Urinary bladder (tissue), 4 donors: ENCODE data around the gene MEF2A. TPM values are rescaled to one million over a fixed set of nuclear protein-coding genes. Genes with fewer than 3 reads are reported as not detected.

Experiments used
- DNase-seq: peaks from one replicate; pipeline ENCODE4 v3.0.0-alpha.2; 2015; ENCODE audit errors: extremely low spot score
- H3K27ac ChIP-seq: one replicate; pipeline ENCODE4 v1.5.1; 2013; ENCODE audit warnings: low read depth, mild to moderate bottlenecking, moderate library complexity
- H3K36me3 ChIP-seq: one replicate; pipeline ENCODE4 v1.6.1; 2013; ENCODE audit warnings: mild to moderate bottlenecking, moderate library complexity; ENCODE audit not compliant: insufficient read depth
- H3K4me1 ChIP-seq: one replicate; pipeline ENCODE4 v1.6.1; 2013; ENCODE audit warnings: mild to moderate bottlenecking, moderate library complexity; ENCODE audit not compliant: insufficient read depth
- H3K4me3 ChIP-seq: one replicate; pipeline ENCODE4 v1.5.1; 2013; ENCODE audit warnings: low read depth, low read length
- WGBS: extraction: QIAGEN DNeasy Blood & Tissue Kit; methylation state at CpG from one replicate; pipeline ENCODE4 v1.1.7; 2013; 5-methylcytosine and 5-hydroxymethylcytosine counted together
- polyA plus RNA-seq: library from polyadenylated mRNA; stranded (reverse); fragments of 200-250 nt; gene quantifications from one replicate; pipeline ENCODE4 v1.2.3, GENCODE V29; 2013
- total RNA-seq: library from RNA; depleted of rRNA; stranded (reverse); fragments of >200 nt; gene quantifications from one replicate; pipeline ENCODE4 v1.2.3, GENCODE V29; 2014
- donor health status: healthy with polysubstance abuse.
- donor health status: healthy.

The MEF2A gene
- total and polyA plus RNA-seq, 2 donors = 37.6 to 85.1 TPM

DNA sequence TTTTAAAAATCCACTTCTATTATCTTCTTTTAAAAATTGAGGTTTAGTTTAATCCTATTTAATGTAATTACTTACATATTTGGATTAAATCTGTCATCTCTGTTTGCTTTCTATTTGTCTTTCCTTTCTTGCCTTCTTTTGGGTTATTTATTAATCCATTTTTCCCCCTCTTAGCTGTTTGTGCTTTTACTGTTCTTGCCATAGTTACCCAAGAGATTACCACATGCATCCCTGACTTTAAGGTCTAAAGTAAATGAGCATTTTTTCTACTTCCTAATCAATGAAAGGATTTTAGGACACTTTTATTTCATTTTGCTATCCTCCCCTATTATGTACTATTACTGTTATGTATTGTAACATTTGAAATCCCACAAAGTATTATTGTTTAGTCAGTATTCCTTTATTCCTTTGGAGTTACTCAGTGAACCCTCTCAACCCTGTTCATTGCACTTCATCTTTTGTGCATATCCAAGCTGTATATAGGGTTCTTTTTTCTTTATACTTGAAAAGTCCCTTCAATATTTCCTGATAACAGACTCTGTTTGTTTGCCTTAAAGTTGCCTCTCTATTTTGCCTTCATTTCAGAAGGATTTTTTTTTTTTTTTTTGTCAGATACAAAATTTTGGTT is 62.7 kb downstream of the MEF2A start:
- DNase-seq = no peak
- Histone ChIP-seq H3K27ac (no peak overlapping the region), H3K4me1 (no peaks in the 10 kb centered on the region), H3K4me3 (no peak overlapping the region), H3K36me3 (no peaks in the 10 kb centered on the region)

DNA sequence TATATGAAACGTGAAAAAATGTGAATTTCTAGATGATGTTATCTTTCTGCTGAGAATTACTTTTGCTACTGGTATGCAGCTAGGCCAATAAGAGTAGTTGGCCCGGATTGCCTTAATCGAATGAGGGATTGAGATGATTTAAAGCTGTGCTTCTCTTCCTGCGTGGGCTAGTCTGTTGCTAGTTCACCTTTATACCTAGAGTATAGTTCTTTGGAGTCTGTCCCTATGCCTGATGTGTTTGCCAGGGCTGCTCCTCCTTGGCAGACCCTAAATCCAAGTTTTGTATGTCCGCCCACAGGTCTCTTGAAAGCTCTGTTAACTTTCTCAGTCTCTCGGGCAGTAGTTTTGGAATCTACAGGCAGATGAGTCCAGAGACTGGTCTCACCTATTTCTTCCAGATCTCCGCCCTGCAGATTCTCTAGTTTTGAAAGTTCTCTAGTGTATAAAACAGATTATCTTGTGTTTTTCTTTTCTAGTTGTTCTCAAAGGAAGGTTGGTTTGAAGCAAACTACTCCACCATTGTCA is 64.9 kb downstream of the MEF2A start:
- Histone ChIP-seq H3K27ac (no peak overlapping the region), H3K4me3 (no peak overlapping the region), H3K36me3 (no peaks in the 10 kb centered on the region), H3K4me1 (no peaks in the 10 kb centered on the region)
- no peak for DNase-seq
- WGBS = 83% methylated on average over 7 of the region's 7 CpGs

DNA sequence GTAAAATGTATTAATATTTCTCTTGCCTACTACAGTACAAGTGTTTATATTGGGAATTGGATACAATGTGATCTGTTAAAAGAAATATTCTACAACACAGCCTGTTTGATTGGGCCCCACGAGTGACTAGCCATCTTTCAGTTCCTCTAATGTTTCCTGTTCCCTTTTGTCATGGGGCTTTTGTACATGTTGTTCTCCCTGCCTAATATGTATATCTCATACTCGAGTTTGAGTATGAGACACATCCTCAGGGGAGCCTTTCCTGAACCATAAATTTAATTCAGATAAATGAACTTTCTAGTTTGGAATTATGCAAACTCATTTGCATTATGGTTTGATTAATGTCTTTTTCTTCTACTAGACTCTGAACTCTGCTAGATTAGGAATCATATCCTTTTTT is 65.5 kb downstream of the MEF2A start:
- Histone ChIP-seq H3K27ac (no peak overlapping the region), H3K4me3 (no peak overlapping the region), H3K36me3 (no peaks in the 10 kb centered on the region), H3K4me1 (no peaks in the 10 kb centered on the region)
- 20% methylated on average over 2 of the region's 2 CpGs for WGBS
- no peak for DNase-seq

DNA sequence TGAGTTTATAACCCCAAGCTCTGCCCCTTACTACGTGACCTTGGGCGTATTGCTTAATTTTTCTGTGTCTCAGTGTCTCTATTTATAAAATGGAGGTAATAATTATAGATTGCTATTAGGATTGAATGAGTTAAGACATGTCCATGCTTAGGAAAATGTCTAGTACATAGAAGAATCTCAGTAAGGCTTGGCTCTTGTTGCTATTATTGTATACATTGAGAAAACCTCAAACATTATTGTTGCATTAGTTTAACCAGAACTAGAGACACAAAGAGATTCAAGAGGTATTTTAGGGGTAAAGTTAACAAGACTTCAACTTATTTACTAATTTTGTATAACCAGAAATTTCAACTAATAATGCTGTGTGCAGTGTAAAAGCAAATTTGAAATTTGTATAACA is 66.7 kb downstream of the MEF2A start:
- DNase-seq = no peak
- Histone ChIP-seq H3K27ac (no peak overlapping the region), H3K36me3 (no peaks in the 10 kb centered on the region), H3K4me1 (no peaks in the 10 kb centered on the region), H3K4me3 (no peak overlapping the region)
- 91% methylated on average over 2 of the region's 2 CpGs for WGBS

- DNase-seq = no peak
- WGBS = over 99% methylated on average over 2 of the region's 2 CpGs
- H3K36me3 ChIP-seq = no peaks in the 10 kb centered on the region
- no peak overlapping the region for H3K27ac ChIP-seq
- H3K4me1 ChIP-seq = no peaks in the 10 kb centered on the region
- no peak overlapping the region for H3K4me3 ChIP-seq
These were observed 67.9 kb downstream of the MEF2A start for GRCh38 chr15:99633655-99634054.

GRCh38 chr15:99634576-99634975 is 68.8 kb downstream of the MEF2A start:
- 70% methylated on average over 3 of the region's 3 CpGs for WGBS
- H3K4me3 ChIP-seq = no peak overlapping the region
- no peak overlapping the region for H3K27ac ChIP-seq
- no peak for DNase-seq
- no peaks in the 10 kb centered on the region for H3K4me1 ChIP-seq
- no peaks in the 10 kb centered on the region for H3K36me3 ChIP-seq

DNA sequence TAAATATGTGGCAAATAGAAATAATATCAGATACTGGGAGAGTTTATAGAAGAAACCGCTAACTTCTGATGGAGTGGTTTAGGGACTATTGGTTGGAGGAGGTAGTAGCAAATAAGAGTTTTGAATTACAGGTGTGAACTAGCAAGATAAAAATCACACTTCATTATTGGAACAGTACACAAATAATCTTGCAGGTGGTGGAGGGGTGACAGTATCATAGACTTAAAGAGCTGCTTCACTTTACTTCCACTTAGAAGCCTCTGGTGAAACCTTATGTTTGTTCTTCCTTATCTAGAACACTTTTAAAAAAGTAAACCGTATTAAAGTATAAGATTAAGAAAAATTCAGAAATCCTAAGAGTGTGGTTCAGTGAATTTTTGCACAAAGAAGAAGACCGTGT is 69.4 kb downstream of the MEF2A start:
- Histone ChIP-seq H3K36me3 (no peaks in the 10 kb centered on the region), H3K27ac (no peak overlapping the region), H3K4me1 (no peaks in the 10 kb centered on the region), H3K4me3 (no peak overlapping the region)
- no peak for DNase-seq
- WGBS = 93% methylated on average over 3 of the region's 3 CpGs

DNA sequence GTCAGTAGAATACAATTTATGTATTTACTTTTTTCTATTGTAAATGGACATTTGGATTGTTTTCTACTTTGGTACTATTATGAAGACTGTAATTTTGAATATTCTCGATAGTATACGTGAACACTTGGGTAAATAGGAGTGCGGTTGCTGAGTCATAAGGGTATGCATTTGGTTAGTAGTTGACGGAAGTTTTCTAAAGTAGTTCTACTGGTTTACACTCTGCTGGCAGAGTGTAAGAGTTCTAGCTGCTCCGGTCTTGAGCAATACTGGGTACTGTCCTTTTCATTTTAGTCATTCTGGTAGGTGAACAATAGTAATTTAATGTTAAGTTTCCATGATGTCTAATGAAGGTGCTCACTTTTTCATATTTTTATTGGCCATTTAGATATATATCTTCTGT is 70.0 kb downstream of the MEF2A start:
- H3K4me3 ChIP-seq = no peak overlapping the region
- no peak overlapping the region for H3K27ac ChIP-seq
- DNase-seq = no peak
- no peaks in the 10 kb centered on the region for H3K36me3 ChIP-seq
- no peaks in the 10 kb centered on the region for H3K4me1 ChIP-seq
- whole genome bisulfite sequencing = 95% methylated on average over 5 of the region's 5 CpGs

DNA sequence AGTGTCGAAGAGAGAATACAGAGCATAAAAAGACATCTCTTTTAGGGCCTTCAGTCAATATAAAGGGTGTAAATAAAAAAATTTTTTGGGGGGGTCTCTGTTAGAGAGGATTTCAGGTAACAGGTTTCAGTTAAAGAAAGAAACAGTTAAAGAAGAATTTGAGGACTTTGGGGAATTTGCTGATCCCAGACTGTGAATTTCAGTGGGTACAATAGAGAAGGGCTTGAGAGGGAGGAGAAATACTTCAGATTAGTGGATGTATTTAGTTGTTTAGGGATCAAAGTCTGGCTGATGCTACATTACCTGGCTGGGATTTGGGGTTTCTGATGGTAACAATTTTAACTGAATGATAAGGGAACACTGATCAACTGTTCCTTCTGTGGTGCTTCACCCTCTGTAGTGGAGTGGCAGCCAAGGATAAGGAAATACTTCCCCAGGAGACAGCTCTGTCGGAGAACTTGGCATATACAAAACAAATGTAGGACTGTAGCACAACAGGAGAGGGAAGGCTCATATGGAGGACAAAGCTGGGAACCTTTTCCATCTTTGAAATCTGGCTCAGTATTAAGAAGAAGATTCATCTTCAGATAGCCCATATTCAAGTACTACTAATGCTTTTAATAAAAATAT is 79.2 kb downstream of the MEF2A start:
- DNase-seq = no peak
- WGBS = 92% methylated on average over 2 of the region's 2 CpGs
- Histone ChIP-seq H3K27ac (no peak overlapping the region), H3K4me1 (no peaks in the 10 kb centered on the region), H3K4me3 (no peak overlapping the region), H3K36me3 (peaks cover 2% of the 10 kb centered on the region)

DNA sequence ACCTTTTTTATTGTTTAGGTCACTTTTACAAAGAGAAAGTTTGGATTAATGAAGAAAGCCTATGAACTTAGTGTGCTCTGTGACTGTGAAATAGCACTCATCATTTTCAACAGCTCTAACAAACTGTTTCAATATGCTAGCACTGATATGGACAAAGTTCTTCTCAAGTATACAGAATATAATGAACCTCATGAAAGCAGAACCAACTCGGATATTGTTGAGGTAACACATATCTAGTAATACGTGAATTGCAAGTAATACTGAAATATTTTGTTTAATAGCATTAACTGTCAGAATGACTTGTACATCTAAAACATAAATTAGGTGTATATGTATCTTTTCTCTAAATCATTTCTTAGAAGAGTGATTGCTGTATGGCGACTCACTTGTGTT is 79.8 kb downstream of the MEF2A start:
- Histone ChIP-seq H3K4me1 (no peaks in the 10 kb centered on the region), H3K4me3 (no peak overlapping the region), H3K27ac (no peak overlapping the region), H3K36me3 (peaks cover 2% of the 10 kb centered on the region)
- DNase-seq = no peak
- 96% methylated on average over 3 of the region's 3 CpGs for WGBS

- DNase-seq = no peak
- Histone ChIP-seq H3K4me1 (no peaks in the 10 kb centered on the region), H3K27ac (no peak overlapping the region), H3K36me3 (peaks cover 2% of the 10 kb centered on the region), H3K4me3 (no peak overlapping the region)
These were observed 80.2 kb downstream of the MEF2A start for GRCh38 chr15:99645951-99646350.

DNA sequence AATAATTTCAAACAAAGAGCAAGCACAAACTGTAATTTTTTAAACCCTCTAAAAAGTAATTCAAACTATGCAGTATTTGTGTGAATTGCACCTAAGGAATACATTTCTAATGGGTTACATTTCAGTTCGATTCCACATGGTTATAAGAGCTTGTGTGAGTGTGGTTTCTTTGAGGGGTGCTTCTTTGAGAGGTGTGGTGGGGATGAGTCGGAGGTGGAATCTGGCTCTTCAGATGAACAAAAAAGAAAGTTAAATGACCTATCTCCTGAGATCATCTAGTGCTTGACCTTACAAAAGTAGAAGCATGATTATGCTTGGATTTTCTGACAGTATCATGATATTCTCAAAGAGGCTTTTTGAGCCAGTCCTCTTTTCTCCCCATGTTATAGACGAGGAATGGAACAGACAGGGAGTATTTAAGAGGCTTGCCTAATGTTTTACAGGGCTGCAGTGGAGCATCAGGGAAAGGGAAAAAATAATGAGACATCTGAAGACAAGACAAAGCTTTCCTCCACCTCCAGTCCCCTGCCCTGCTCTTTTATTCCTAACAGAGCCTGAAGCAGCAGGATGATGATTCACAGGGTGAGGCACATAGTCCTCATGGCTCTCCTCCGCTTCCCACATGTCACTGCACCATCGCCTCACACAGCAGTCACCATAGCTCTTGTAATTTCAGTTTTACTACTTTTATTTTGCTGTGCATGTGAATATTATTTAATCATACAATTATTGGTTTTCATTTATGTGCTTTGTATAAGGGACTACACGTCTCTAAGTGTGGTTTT is 85.4 kb downstream of the MEF2A start:
- H3K27ac ChIP-seq = no peak overlapping the region
- 92% methylated on average over 6 of the region's 6 CpGs for WGBS
- no peak overlapping the region for H3K4me3 ChIP-seq
- no peaks in the 10 kb centered on the region for H3K4me1 ChIP-seq
- DNase-seq = no peak
- H3K36me3 ChIP-seq = no peaks in the 10 kb centered on the region

GRCh38 chr15:99656205-99656604 is 90.4 kb downstream of the MEF2A start:
- WGBS = 81% methylated on average over 1 of the region's 1 CpG
- H3K36me3 ChIP-seq = no peaks in the 10 kb centered on the region
- DNase-seq = no peak

DNA sequence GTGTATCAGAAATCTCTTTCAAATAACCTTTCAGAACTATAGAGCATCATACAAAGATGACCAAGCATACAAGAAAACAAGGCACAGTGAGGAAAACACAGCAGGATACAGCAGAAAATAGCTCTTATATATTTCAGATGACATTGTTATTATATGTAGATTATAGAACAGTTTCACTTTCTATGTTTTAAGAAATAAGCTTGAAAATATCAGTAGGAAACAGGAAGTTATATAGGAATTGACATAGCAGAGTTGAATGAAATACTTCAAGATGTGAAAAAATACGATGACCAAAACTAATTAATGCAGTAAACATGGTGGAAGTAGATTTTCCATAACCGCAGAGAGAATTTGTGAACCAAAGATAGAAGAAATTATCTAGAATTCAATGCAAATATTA is 92.2 kb downstream of the MEF2A start:
- Histone ChIP-seq H3K4me1 (no peaks in the 10 kb centered on the region), H3K4me3 (no peak overlapping the region), H3K27ac (no peak overlapping the region), H3K36me3 (no peaks in the 10 kb centered on the region)
- DNase-seq = no peak
- WGBS = 95% methylated on average over 2 of the region's 2 CpGs

More at GRCh38 chr15:99656205-99656604, 90.4 kb downstream of the MEF2A start:
- Histone ChIP-seq H3K4me3 (no peak overlapping the region), H3K27ac (no peak overlapping the region), H3K4me1 (no peaks in the 10 kb centered on the region)
